Thymus (tissue), 11 donors: ENCODE results near the gene NAGPA. TPM values are rescaled to one million over a fixed set of nuclear protein-coding genes. Genes with fewer than 3 reads are reported as not detected.

ENCODE experiments used
- DNase-seq, 9 donors: peaks; one replicate each; pipeline ENCODE4 v3.0.0-alpha.2; 2013; ENCODE audit warnings: low spot score in 9 of 9, low read depth in 6 of 9, missing footprints in 1 of 9
- H3K27ac ChIP-seq, 2 donors: one replicate each; pipeline ENCODE4 v1.5.1; 2013; ENCODE audit warnings: control low read depth in 1 of 2, low read depth in 1 of 2, low read length in 1 of 2, mild to moderate bottlenecking in 1 of 2, moderate library complexity in 1 of 2
- H3K27me3 ChIP-seq, 2 donors: one replicate each; pipeline ENCODE4 v1.5.1; 2013; ENCODE audit warnings: low read length in 1 of 2; ENCODE audit not compliant: control insufficient read depth in 2 of 2, insufficient read depth in 1 of 2
- H3K36me3 ChIP-seq, 2 donors: one replicate each; pipeline ENCODE4 v1.5.1; 2013; ENCODE audit warnings: low read length in 1 of 2, mild to moderate bottlenecking in 1 of 2, moderate library complexity in 1 of 2; ENCODE audit not compliant: control insufficient read depth in 2 of 2, insufficient read depth in 2 of 2
- H3K4me1 ChIP-seq, 2 donors: one replicate each; pipeline ENCODE4 v1.5.1; 2013; ENCODE audit warnings: low read length in 2 of 2; ENCODE audit not compliant: control insufficient read depth in 2 of 2, insufficient read depth in 2 of 2
- H3K4me3 ChIP-seq, 2 donors: one replicate each; pipeline ENCODE4 v1.5.1; 2013; ENCODE audit warnings: low read length in 2 of 2, control low read depth in 1 of 2, mild to moderate bottlenecking in 1 of 2
- H3K9me3 ChIP-seq, 2 donors: one replicate each; pipeline ENCODE4 v1.5.1; 2013; ENCODE audit warnings: low read length in 1 of 2, mild to moderate bottlenecking in 1 of 2; ENCODE audit not compliant: control insufficient read depth in 2 of 2, insufficient read depth in 1 of 2
- WGBS: extraction: QIAGEN DNeasy Blood & Tissue Kit; methylation state at CpG from one replicate; pipeline ENCODE4 v1.1.7; 2013; 5-methylcytosine and 5-hydroxymethylcytosine counted together
- polyA plus RNA-seq: library from polyadenylated mRNA; stranded (reverse); fragments of 200-250 nt; gene quantifications from one replicate; pipeline ENCODE4 v1.2.3, GENCODE V29; 2013
- total RNA-seq: library from RNA; stranded (reverse); fragments of 120-200 nt; gene quantifications from one replicate; pipeline ENCODE4 v1.2.4, GENCODE V29; 2013
- donor health status: healthy.

NAGPA gene
- total and polyA plus RNA-seq, 2 donors: 6.7 to 10.3 TPM

DNA sequence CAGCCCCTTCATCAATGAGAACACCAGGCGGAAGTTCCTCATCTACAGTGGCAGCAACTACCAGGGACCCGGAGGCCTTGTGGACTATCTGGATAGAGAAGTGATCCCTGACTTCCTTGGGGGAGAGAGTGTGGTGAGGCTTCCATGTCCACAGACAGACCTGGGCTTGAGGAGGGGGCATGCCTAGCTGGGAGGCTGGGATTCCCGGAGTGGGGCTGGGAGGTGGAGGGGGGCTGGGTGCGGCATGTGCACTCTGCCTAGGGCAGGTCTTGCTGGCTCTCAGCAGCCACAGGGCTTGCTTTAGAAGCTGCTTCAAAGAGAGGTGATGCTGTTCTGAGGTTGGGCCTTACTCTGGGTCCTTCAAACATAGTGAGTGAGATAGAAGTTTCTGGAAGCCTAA, 27.8 kb downstream of the NAGPA start:
- Histone ChIP-seq H3K4me3 (no peak overlapping the region), H3K4me1 (no peaks in the 10 kb centered on the region), H3K36me3 (no peaks in the 10 kb centered on the region), H3K27ac (no peak overlapping the region), H3K27me3 (peaks cover 0 to 2% of the 10 kb centered on the region in 2 donors), H3K9me3 (no peaks in the 10 kb centered on the region)
- 57% methylated on average over 4 of the region's 4 CpGs for WGBS
- no peak for DNase-seq

DNA sequence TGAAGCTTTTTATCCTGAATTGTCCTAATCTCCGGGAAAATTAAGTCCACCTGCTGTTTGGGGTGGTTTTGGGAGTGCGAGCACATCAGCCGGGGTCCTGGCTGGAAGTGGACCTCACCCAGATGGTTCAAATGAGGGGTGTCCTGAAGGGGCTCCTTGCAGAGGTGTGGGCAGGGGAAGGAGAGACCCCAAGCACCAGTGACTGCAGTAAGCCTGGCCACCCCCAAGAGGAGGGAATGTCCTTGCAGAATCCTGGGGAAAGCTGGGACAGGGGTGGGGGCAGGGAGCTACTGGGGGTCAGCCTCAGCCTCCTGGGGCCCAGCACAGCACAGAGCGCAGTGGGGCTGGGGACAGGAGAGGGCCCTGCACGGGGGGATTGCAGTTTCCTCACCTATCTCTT, 29.4 kb downstream of the NAGPA start:
- Histone ChIP-seq H3K36me3 (no peaks in the 10 kb centered on the region), H3K27me3 (no peaks in the 10 kb centered on the region), H3K4me3 (no peak overlapping the region), H3K4me1 (no peaks in the 10 kb centered on the region), H3K9me3 (no peaks in the 10 kb centered on the region), H3K27ac (no peak overlapping the region)
- DNase-seq: no peak
- 72% methylated on average over 5 of the region's 5 CpGs for WGBS

DNA sequence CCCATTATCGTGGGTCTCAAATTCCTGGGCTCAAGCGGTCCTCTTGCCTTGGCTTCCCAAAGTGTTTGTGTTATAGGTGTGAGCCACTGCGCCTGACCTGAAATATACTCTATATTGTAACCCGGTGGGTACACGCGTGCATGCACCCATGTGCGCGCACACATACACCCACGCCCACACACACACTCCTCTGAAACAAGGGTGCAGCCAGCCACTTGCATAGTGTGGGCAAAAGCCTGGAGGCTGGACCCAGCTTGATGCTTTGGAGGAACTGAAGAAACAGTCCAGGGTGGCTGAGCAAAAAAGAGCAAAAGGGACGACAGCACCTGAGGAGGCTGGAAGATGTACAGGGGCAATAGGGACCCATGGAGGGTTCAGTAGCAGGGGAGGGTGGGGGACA, 29.9 kb downstream of the NAGPA start:
- DNase-seq: no peak
- Histone ChIP-seq H3K4me1 (no peaks in the 10 kb centered on the region), H3K36me3 (no peaks in the 10 kb centered on the region), H3K27me3 (no peaks in the 10 kb centered on the region), H3K4me3 (no peak overlapping the region), H3K9me3 (no peaks in the 10 kb centered on the region), H3K27ac (no peak overlapping the region)
- WGBS: 96% methylated on average over 10 of the region's 10 CpGs

DNA sequence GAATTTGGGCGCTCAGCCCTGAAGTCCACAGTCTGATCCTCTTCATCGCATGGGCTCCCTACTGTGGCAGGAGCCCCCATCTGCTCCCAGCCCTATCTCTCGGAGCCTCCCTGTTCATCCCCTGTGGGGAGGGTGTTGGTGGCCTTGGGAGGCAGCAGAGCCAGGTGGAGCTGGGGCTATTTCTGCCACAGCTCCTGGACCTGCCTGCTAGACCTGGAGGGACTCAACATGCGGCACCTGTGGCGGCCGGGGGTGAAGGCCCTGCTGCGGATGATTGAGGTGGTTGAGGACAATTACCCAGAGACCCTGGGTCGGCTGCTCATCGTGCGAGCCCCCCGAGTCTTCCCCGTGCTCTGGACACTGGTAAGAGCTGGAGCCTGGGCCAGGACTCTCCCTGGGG, 30.5 kb downstream of the NAGPA start:
- Histone ChIP-seq H3K27ac (no peak overlapping the region), H3K27me3 (no peaks in the 10 kb centered on the region), H3K4me1 (no peaks in the 10 kb centered on the region), H3K4me3 (no peak overlapping the region), H3K36me3 (no peaks in the 10 kb centered on the region), H3K9me3 (no peaks in the 10 kb centered on the region)
- no peak for DNase-seq
- 96% methylated on average over 12 of the region's 12 CpGs for WGBS

DNA sequence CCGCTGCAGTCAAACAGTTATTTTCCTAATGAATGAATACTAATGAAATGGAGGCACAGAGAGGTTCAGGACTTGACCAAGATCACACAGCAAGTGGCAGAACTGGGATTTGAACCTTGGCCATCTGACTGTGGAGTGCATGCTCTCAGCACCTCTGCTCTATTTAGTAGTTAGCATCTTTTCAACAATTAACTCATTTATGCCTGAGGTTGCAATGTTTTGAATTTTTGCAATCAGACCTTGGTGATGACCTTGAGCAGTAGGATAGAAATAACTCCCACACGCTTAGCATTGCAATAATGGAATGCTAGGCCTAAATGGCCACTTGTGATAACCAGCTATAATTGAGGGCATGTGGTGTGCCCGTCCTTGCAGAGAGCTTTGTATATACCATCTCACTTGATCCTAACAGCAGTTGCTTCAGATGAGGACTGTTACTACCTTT, 31.0 kb downstream of the NAGPA start:
- Histone ChIP-seq H3K27me3 (no peaks in the 10 kb centered on the region), H3K36me3 (no peaks in the 10 kb centered on the region), H3K9me3 (no peaks in the 10 kb centered on the region), H3K4me3 (no peak overlapping the region), H3K4me1 (no peaks in the 10 kb centered on the region), H3K27ac (no peak overlapping the region)
- 95% methylated on average over 3 of the region's 3 CpGs for WGBS
- no peak for DNase-seq

DNA sequence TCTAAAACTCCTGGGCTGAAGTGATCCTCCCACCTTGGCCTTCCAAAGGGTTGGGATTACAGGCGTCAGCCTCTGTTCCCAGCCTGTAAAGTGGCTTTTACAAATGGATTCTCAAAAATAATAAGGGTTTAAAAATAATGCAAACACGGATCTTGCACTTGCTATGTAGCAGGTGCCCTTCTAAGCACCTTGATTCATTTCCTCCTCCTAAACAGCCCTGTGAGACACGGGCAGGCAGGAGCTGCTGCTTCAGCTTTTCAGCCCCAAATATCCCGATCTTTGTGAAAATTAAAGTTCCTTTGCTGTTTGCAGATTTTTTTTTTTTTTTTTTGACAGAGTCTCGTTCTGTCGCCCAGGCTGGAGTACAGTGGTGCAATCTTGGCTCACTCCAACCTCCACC, 31.7 kb downstream of the NAGPA start:
- H3K4me3 ChIP-seq: no peak overlapping the region
- DNase-seq: no peak
- H3K27me3 ChIP-seq: no peaks in the 10 kb centered on the region
- no peaks in the 10 kb centered on the region for H3K9me3 ChIP-seq
- 81% methylated on average over 6 of the region's 6 CpGs for WGBS
- no peaks in the 10 kb centered on the region for H3K4me1 ChIP-seq
- no peaks in the 10 kb centered on the region for H3K36me3 ChIP-seq
- no peak overlapping the region for H3K27ac ChIP-seq

DNA sequence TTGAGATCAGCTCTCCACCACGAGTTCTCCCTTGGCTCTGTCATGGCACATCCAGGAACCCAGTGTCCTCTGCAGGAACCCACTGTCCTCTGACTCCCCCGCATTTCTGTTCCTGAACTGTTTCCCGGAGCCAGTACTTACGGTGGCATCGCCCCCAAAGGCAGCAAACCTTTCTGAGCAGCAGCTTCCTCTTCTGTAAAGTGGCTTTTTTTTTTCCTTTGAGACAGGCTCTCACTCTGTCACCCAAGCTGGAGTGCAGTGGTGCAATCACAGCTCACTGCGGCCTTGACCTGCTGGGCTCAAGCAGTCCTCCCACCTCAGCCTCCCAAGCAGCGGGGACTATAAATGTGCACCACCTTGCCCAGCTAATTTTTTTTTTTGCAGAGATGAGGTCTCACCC, 32.2 kb downstream of the NAGPA start:
- no peak for DNase-seq
- Histone ChIP-seq H3K27me3 (no peaks in the 10 kb centered on the region), H3K27ac (no peak overlapping the region), H3K4me3 (no peak overlapping the region), H3K36me3 (no peaks in the 10 kb centered on the region), H3K9me3 (no peaks in the 10 kb centered on the region), H3K4me1 (no peaks in the 10 kb centered on the region)
- WGBS: 23% methylated on average over 7 of the region's 7 CpGs

DNA sequence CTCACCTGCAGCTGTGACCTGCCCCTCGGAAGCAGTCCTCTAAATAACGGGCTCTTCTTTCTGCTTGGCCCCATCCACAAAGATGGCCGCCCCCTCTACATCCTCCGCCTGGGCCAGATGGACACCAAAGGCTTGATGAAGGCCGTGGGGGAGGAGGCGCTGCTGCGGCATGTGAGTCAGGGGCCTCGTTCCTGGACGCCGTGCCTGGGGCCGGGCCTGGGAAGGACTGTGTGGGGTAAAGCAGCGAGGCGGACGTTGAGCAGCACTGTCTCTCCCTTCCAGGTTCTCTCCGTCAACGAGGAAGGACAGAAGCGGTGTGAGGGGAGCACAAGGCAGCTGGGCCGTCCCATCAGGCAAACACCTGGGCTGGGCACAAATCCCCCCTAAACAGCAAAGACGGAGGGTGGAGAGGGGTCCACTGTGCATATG, 33.1 kb downstream of the NAGPA start:
- Histone ChIP-seq H3K4me1 (no peaks in the 10 kb centered on the region), H3K36me3 (no peaks in the 10 kb centered on the region), H3K27ac (no peak overlapping the region), H3K27me3 (no peaks in the 10 kb centered on the region), H3K9me3 (no peaks in the 10 kb centered on the region), H3K4me3 (no peak overlapping the region)
- WGBS: 96% methylated on average over 19 of the region's 19 CpGs
- no peak for DNase-seq

DNA sequence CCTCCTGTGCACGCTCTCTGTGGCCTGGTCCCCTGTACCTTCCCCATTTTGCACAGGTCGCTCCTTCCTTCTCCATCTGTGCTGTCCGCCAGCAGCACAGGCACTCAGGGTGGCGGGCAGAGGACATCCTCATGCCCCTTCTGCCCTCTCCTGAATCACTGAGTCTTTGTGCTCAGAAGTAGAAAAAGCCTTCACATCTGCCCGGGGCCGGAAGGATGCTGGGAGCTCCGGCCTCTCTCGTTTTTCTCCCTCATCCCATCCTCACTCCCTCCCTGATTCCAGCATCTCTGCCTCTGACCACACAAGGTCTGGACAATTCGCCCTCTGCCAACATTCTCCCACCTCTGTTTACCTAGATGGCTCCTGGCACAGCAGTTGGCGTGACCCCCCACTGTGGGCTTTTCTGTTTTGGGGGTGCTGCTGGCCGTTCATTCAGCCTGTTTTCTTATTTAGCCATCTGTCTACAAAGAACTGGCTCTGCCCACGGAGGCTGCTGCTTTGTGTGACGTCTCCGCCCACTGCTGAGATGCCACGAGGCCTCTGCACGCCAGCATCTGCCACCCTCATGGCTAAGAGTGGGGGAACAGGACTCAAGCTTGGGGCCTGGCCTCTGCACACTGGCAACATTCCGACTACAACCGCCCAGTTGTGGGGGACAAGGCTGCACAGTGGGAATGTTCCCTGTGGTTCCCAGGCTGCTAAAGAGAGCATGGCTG, 38.9 kb downstream of the NAGPA start:
- peaks cover 0 to 6% of the 10 kb centered on the region in 2 donors for H3K27me3 ChIP-seq
- H3K27ac ChIP-seq: no peak overlapping the region
- no peak overlapping the region for H3K4me3 ChIP-seq
- no peak for DNase-seq
- H3K9me3 ChIP-seq: no peaks in the 10 kb centered on the region
- H3K4me1 ChIP-seq: no peaks in the 10 kb centered on the region
- no peaks in the 10 kb centered on the region for H3K36me3 ChIP-seq
- 83% methylated on average over 17 of the region's 18 CpGs for WGBS
